GM19467 (cell line): Measurements from ENCODE around the gene REPIN1.

Experiments
- ATAC-seq: cut with Tn5 transposase; IDR thresholded peaks from one replicate; pipeline ENCODE4 v1.9.1; 2021; ENCODE audit warnings: mild to moderate bottlenecking, moderate library complexity; ENCODE audit not compliant: unreplicated experiment

Gene REPIN1

GRCh38 chr7:150388709-150389531 is 20.3 kb downstream of the REPIN1 start:
- ATAC-seq = no peak

- no peak for ATAC-seq
Measured at GRCh38 chr7:150389532-150389816, 20.9 kb downstream of the REPIN1 start.

- no peak for ATAC-seq
Measured at GRCh38 chr7:150390205-150390604, 21.6 kb downstream of the REPIN1 start.

- ATAC-seq = no peak
Measured at GRCh38 chr7:150393325-150393724, 24.7 kb downstream of the REPIN1 start.

GRCh38 chr7:150396426-150396825 is 27.8 kb downstream of the REPIN1 start:
- no peak for ATAC-seq

GRCh38 chr7:150396851-150397260 is 28.2 kb downstream of the REPIN1 start:
- ATAC-seq = no peak

- no peak for ATAC-seq
Measured at GRCh38 chr7:150397346-150398107, 28.9 kb downstream of the REPIN1 start.

GRCh38 chr7:150398108-150398964 is 29.7 kb downstream of the REPIN1 start:
- ATAC-seq = no peak

- no peak for ATAC-seq
Measured at GRCh38 chr7:150398965-150399320, 30.3 kb downstream of the REPIN1 start.

- ATAC-seq = no peak
Measured at GRCh38 chr7:150399421-150400007, 30.9 kb downstream of the REPIN1 start.

- no peak for ATAC-seq
Measured at GRCh38 chr7:150400008-150400787, 31.6 kb downstream of the REPIN1 start.

GRCh38 chr7:150400788-150401423 is 32.3 kb downstream of the REPIN1 start:
- no peak for ATAC-seq

- ATAC-seq = no peak
Measured at GRCh38 chr7:150401424-150401790, 32.8 kb downstream of the REPIN1 start.

GRCh38 chr7:150401861-150402631 is 33.4 kb downstream of the REPIN1 start:
- ATAC-seq = no peak

GRCh38 chr7:150402671-150403321 is 34.2 kb downstream of the REPIN1 start:
- no peak for ATAC-seq

GRCh38 chr7:150403376-150404171 is 35.0 kb downstream of the REPIN1 start:
- no peak for ATAC-seq

- no peak for ATAC-seq
Measured at GRCh38 chr7:150404172-150404804, 35.7 kb downstream of the REPIN1 start.
